ENCODE results near the gene RTN1. TPM values are rescaled to one million over a fixed set of nuclear protein-coding genes. Genes with fewer than 3 reads are reported as not detected.

Gene RTN1
- total and polyA plus RNA-seq, 2 of the 8 experiments (the other 6 are each of a cell fraction or from before 2014, with no cell fraction given): 2.8 to 4.9 TPM

GRCh38 chr14:59622631-59623030, 247.9 kb downstream of the RTN1 start:
- H3K4me2 ChIP-seq (ENCODE audit: insufficient read depth in 1 of 2, low read depth in 2 of 2, low read length in 2 of 2): no peak overlapping the region
- H3K4ac ChIP-seq (replicated peaks; ENCODE audit: insufficient read length, low read depth, low read length): no peak overlapping the region
- H3K79me1 ChIP-seq (ENCODE audit: low read depth, low read length): no peaks in the 10 kb centered on the region
- FAIRE-seq: no peak
- ChIA-PET POLR2A (ENCODE audit: partially characterized antibody) (no interaction called here), CTCF (ENCODE audit: partially characterized antibody) (interaction anchor here (1.1 kb wide), 1 partner anchor 275 kb away, joined by 4 read pairs; no protein-coding TSS in a partner anchor)
- H3K27me3 ChIP-seq (replicated peaks in 1 of 4; ENCODE audit: control insufficient read depth in 3 of 4, extremely low read depth in 1 of 4, insufficient read depth in 3 of 4, low read length in 3 of 4): no peaks in the 10 kb centered on the region
- H2BK5ac ChIP-seq (ENCODE audit: low read depth, low read length): no peak overlapping the region
- H4K20me1 ChIP-seq (replicated peaks in 1 of 2; ENCODE audit: control insufficient read depth in 1 of 2, insufficient read depth in 2 of 2, low read length in 2 of 2): no peaks in the 10 kb centered on the region
- no peak overlapping the region for H3K56ac ChIP-seq (replicated peaks; ENCODE audit: insufficient read length, low read depth, low read length)
- H2BK20ac ChIP-seq (ENCODE audit: low read length): no peak overlapping the region
- no peaks in the 10 kb centered on the region; the same call in 1 of the 2 replicates for H3K23me2 ChIP-seq (ENCODE audit: low read depth, low read length)
- no peak overlapping the region for H2AFZ ChIP-seq (ENCODE audit: low read length)
- 87% methylated on average over 2 of the region's 2 CpGs; no CpG with 5 or more reads in 1 of the 2 experiments for WGBS, 2 experiments (ENCODE audit: extremely low coverage in 1 of 2, insufficient coverage in 1 of 2, insufficient read length in 1 of 2, insufficient replicate concordance in 2 of 2, low coverage in 1 of 2, low lambda C conversion rate in 2 of 2, missing lambda C conversion rate in 1 of 2)
- no peak overlapping the region for H4K8ac ChIP-seq (ENCODE audit: extremely low read depth, insufficient read depth, low read length)
- H3K4me1 ChIP-seq (replicated peaks in 1 of 4; ENCODE audit: control insufficient read depth in 3 of 4, insufficient read depth in 4 of 4, low read length in 3 of 4): no peaks in the 10 kb centered on the region
- H2AK5ac ChIP-seq (ENCODE audit: low read depth, low read length): no peak overlapping the region
- no peak overlapping the region for H3K23ac ChIP-seq (ENCODE audit: insufficient read length)
- H3K18ac ChIP-seq (ENCODE audit: extremely low read depth, low read length): no peak overlapping the region
- H3K9ac ChIP-seq (replicated peaks in 1 of 4; ENCODE audit: extremely low read depth in 1 of 4, low read depth in 3 of 4, low read length in 3 of 4): no peak overlapping the region
- H4K91ac ChIP-seq (replicated peaks; ENCODE audit: insufficient read length, low read length): no peak overlapping the region
- H3K9me3 ChIP-seq (ENCODE audit: insufficient read depth in 2 of 2, low read depth in 1 of 2, low read length in 1 of 2): no peaks in the 10 kb centered on the region
- no peak overlapping the region for H4K5ac ChIP-seq (ENCODE audit: insufficient read length, low read depth, low read length)
- H3K27ac ChIP-seq (ENCODE audit: low read depth, low read length): no peak overlapping the region
- no peaks in the 10 kb centered on the region for H3K36me3 ChIP-seq (ENCODE audit: control insufficient read depth in 2 of 4, insufficient read depth in 4 of 4, low read length in 3 of 4)
- DNase-seq (ENCODE audit: low read depth in 1 of 2, low spot score in 2 of 2): no peak
- H3K4me3 ChIP-seq (ENCODE audit: extremely low read depth in 1 of 4, insufficient read depth in 2 of 4, low read depth in 3 of 4, low read length in 4 of 4): no peak overlapping the region
- no peak overlapping the region for H2BK12ac ChIP-seq (ENCODE audit: low read depth, low read length)
- no peaks in the 10 kb centered on the region for H3K79me2 ChIP-seq (ENCODE audit: control insufficient read depth in 1 of 2, insufficient read depth in 2 of 2, low read length in 2 of 2)
- no peak overlapping the region for H2BK120ac ChIP-seq (replicated peaks; ENCODE audit: low read depth, low read length)
- no peak overlapping the region for H3K14ac ChIP-seq (ENCODE audit: insufficient read length)
- no peak overlapping the region for H2BK15ac ChIP-seq (ENCODE audit: low read length)
- no peak for TF ChIP-seq BCL11A (IDR thresholded peaks at IDR 0.05; ENCODE audit: low read depth in 2 of 2, low read length in 2 of 2)
- no peak for TF ChIP-seq CBX8 (IDR thresholded peaks at IDR 0.05; ENCODE audit: borderline replicate concordance, low read depth, low read length)
- TF ChIP-seq TCF12 (IDR thresholded peaks at IDR 0.05; ENCODE audit: low read depth, low read length): no peak
- TF ChIP-seq BACH1 (IDR thresholded peaks at IDR 0.05; ENCODE audit: low read length): no peak
- TF ChIP-seq EZH2 (IDR thresholded peaks at IDR 0.05; ENCODE audit: low read depth, low read length, severe bottlenecking): no peak
- no peak for TF ChIP-seq MAX (IDR thresholded peaks at IDR 0.05)
- TF ChIP-seq, protein P1, sequence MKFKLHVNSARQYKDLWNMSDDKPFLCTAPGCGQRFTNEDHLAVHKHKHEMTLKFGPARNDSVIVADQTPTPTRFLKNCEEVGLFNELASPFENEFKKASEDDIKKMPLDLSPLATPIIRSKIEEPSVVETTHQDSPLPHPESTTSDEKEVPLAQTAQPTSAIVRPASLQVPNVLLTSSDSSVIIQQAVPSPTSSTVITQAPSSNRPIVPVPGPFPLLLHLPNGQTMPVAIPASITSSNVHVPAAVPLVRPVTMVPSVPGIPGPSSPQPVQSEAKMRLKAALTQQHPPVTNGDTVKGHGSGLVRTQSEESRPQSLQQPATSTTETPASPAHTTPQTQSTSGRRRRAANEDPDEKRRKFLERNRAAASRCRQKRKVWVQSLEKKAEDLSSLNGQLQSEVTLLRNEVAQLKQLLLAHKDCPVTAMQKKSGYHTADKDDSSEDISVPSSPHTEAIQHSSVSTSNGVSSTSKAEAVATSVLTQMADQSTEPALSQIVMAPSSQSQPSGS (IDR thresholded peaks at IDR 0.05; ENCODE audit: low read length): no peak
- no peak for TF ChIP-seq RNF2 (IDR thresholded peaks at IDR 0.05; ENCODE audit: borderline replicate concordance, low read depth, low read length, missing control alignments, poor library complexity, severe bottlenecking)
- no peak for TF ChIP-seq SIN3A (conservative IDR thresholded peaks at IDR 0.05 in 1 of 2, IDR thresholded peaks at IDR 0.05 in 1 of 2; ENCODE audit: low read depth in 1 of 2, low read length in 2 of 2)
- no peak for TF ChIP-seq KDM4A (IDR thresholded peaks at IDR 0.05; ENCODE audit: low read depth, low read length, severe bottlenecking)
- no peak for TF ChIP-seq NRF1 (IDR thresholded peaks at IDR 0.05; ENCODE audit: low read depth, low read length)

Measured in H1 (cell line).